Measurements from ENCODE around the gene CADPS2. TPM values are rescaled to one million over a fixed set of nuclear protein-coding genes. Genes with fewer than 3 reads are reported as not detected.

Gene CADPS2
- total RNA-seq, 2 donors from 2014 or later = not detected

- H3K27me3 Mint-ChIP-seq (ENCODE audit: low read depth) = no peaks in the 10 kb centered on the region
- ATAC-seq (replicated peaks in 1 of 2) (no peak), DNase-seq (no peak)
- H3K9me3 Mint-ChIP-seq = peaks cover 3% of the 10 kb centered on the region in 2 donors
- H3K36me3 Mint-ChIP-seq (ENCODE audit: insufficient read depth in 2 of 2) = peaks cover 0 to 4% of the 10 kb centered on the region in 2 donors
- H3K27ac Mint-ChIP-seq = no peak overlapping the region
- H3K4me3 Mint-ChIP-seq = no peak overlapping the region
- no peaks in the 10 kb centered on the region for H3K4me1 Mint-ChIP-seq (ENCODE audit: low read depth)
These were observed 313.6 kb downstream of the CADPS2 start for GRCh38 chr7:122572706-122573105.

GRCh38 chr7:122561326-122561725 lies 324.9 kb downstream of the CADPS2 start:
- H3K4me1 Mint-ChIP-seq (ENCODE audit: low read depth) = no peaks in the 10 kb centered on the region
- no peak for DNase-seq
- ATAC-seq (replicated peaks in 1 of 2) = no peak
- no peaks in the 10 kb centered on the region for H3K27me3 Mint-ChIP-seq (ENCODE audit: low read depth)
- no peaks in the 10 kb centered on the region for H3K36me3 Mint-ChIP-seq (ENCODE audit: insufficient read depth in 2 of 2)
- H3K4me3 Mint-ChIP-seq = no peak overlapping the region
- no peak overlapping the region for H3K27ac Mint-ChIP-seq
- peaks cover 2 to 8% of the 10 kb centered on the region in 2 donors for H3K9me3 Mint-ChIP-seq

GRCh38 chr7:122556873-122557542 lies 329.3 kb downstream of the CADPS2 start:
- Mint-ChIP-seq H3K4me1 (ENCODE audit: low read depth) (no peaks in the 10 kb centered on the region), H3K9me3 (peaks cover 2% of the 10 kb centered on the region in 2 donors), H3K36me3 (ENCODE audit: insufficient read depth in 2 of 2) (no peaks in the 10 kb centered on the region), H3K27me3 (ENCODE audit: low read depth) (no peaks in the 10 kb centered on the region), H3K4me3 (no peak overlapping the region), H3K27ac (no peak overlapping the region)
- DNase-seq (no peak), ATAC-seq (replicated peaks in 1 of 2) (no peak)

GRCh38 chr7:122556219-122556618 lies 330.0 kb downstream of the CADPS2 start:
- Mint-ChIP-seq H3K4me3 (no peak overlapping the region), H3K4me1 (ENCODE audit: low read depth) (no peaks in the 10 kb centered on the region), H3K27me3 (ENCODE audit: low read depth) (no peaks in the 10 kb centered on the region), H3K9me3 (peaks cover 2% of the 10 kb centered on the region in 2 donors), H3K36me3 (ENCODE audit: insufficient read depth in 2 of 2) (no peaks in the 10 kb centered on the region), H3K27ac (no peak overlapping the region)
- DNase-seq = no peak
- ATAC-seq (replicated peaks in 1 of 2) = no peak

GRCh38 chr7:122553761-122554160 lies 332.5 kb downstream of the CADPS2 start:
- no peak overlapping the region for H3K27ac Mint-ChIP-seq
- peaks cover 0 to 2% of the 10 kb centered on the region in 2 donors for H3K9me3 Mint-ChIP-seq
- DNase-seq = no peak
- no peaks in the 10 kb centered on the region for H3K4me1 Mint-ChIP-seq (ENCODE audit: low read depth)
- no peak for ATAC-seq (replicated peaks in 1 of 2)
- no peak overlapping the region for H3K4me3 Mint-ChIP-seq
- H3K36me3 Mint-ChIP-seq (ENCODE audit: insufficient read depth in 2 of 2) = no peaks in the 10 kb centered on the region
- no peaks in the 10 kb centered on the region for H3K27me3 Mint-ChIP-seq (ENCODE audit: low read depth)

GRCh38 chr7:122552769-122553168 lies 333.5 kb downstream of the CADPS2 start:
- DNase-seq = no peak
- H3K27me3 Mint-ChIP-seq (ENCODE audit: low read depth) = no peaks in the 10 kb centered on the region
- no peak overlapping the region for H3K4me3 Mint-ChIP-seq
- H3K27ac Mint-ChIP-seq = no peak overlapping the region
- no peak for ATAC-seq (replicated peaks in 1 of 2)
- H3K9me3 Mint-ChIP-seq = peaks cover 0 to 1% of the 10 kb centered on the region in 2 donors
- no peaks in the 10 kb centered on the region for H3K4me1 Mint-ChIP-seq (ENCODE audit: low read depth)
- H3K36me3 Mint-ChIP-seq (ENCODE audit: insufficient read depth in 2 of 2) = no peaks in the 10 kb centered on the region

GRCh38 chr7:122550545-122550944 lies 335.7 kb downstream of the CADPS2 start:
- H3K4me1 Mint-ChIP-seq (ENCODE audit: low read depth) = no peaks in the 10 kb centered on the region
- DNase-seq (no peak), ATAC-seq (replicated peaks in 1 of 2) (no peak)
- no peak overlapping the region for H3K4me3 Mint-ChIP-seq
- no peaks in the 10 kb centered on the region for H3K27me3 Mint-ChIP-seq (ENCODE audit: low read depth)
- H3K36me3 Mint-ChIP-seq (ENCODE audit: insufficient read depth in 2 of 2) = no peaks in the 10 kb centered on the region
- H3K27ac Mint-ChIP-seq = no peak overlapping the region
- no peaks in the 10 kb centered on the region for H3K9me3 Mint-ChIP-seq

- Mint-ChIP-seq H3K9me3 (no peaks in the 10 kb centered on the region), H3K4me3 (no peak overlapping the region), H3K4me1 (ENCODE audit: low read depth) (no peaks in the 10 kb centered on the region), H3K36me3 (ENCODE audit: insufficient read depth in 2 of 2) (no peaks in the 10 kb centered on the region), H3K27ac (no peak overlapping the region), H3K27me3 (ENCODE audit: low read depth) (no peaks in the 10 kb centered on the region)
- DNase-seq (no peak), ATAC-seq (replicated peaks in 1 of 2) (no peak)
These were observed 336.7 kb downstream of the CADPS2 start for GRCh38 chr7:122549578-122549977.

- no peak overlapping the region for H3K4me3 Mint-ChIP-seq
- no peaks in the 10 kb centered on the region for H3K36me3 Mint-ChIP-seq (ENCODE audit: insufficient read depth in 2 of 2)
- H3K4me1 Mint-ChIP-seq (ENCODE audit: low read depth) = no peaks in the 10 kb centered on the region
- no peaks in the 10 kb centered on the region for H3K27me3 Mint-ChIP-seq (ENCODE audit: low read depth)
- DNase-seq = no peak
- no peak for ATAC-seq (replicated peaks in 1 of 2)
- H3K27ac Mint-ChIP-seq = no peak overlapping the region
- no peaks in the 10 kb centered on the region for H3K9me3 Mint-ChIP-seq
These were observed 339.8 kb downstream of the CADPS2 start for GRCh38 chr7:122546496-122546895.

GRCh38 chr7:122544463-122544862 lies 341.8 kb downstream of the CADPS2 start:
- Mint-ChIP-seq H3K27ac (no peak overlapping the region), H3K36me3 (ENCODE audit: insufficient read depth in 2 of 2) (peaks cover 0 to 2% of the 10 kb centered on the region in 2 donors), H3K4me1 (ENCODE audit: low read depth) (no peaks in the 10 kb centered on the region), H3K4me3 (no peak overlapping the region), H3K27me3 (ENCODE audit: low read depth) (no peaks in the 10 kb centered on the region), H3K9me3 (no peaks in the 10 kb centered on the region)
- ATAC-seq (replicated peaks in 1 of 2) = no peak
- DNase-seq = no peak

GRCh38 chr7:122543891-122544290 lies 342.4 kb downstream of the CADPS2 start:
- ATAC-seq (replicated peaks in 1 of 2) (no peak), DNase-seq (no peak)
- H3K9me3 Mint-ChIP-seq = no peaks in the 10 kb centered on the region
- no peaks in the 10 kb centered on the region for H3K4me1 Mint-ChIP-seq (ENCODE audit: low read depth)
- H3K27me3 Mint-ChIP-seq (ENCODE audit: low read depth) = no peaks in the 10 kb centered on the region
- H3K36me3 Mint-ChIP-seq (ENCODE audit: insufficient read depth in 2 of 2) = peaks cover 0 to 2% of the 10 kb centered on the region in 2 donors
- no peak overlapping the region for H3K4me3 Mint-ChIP-seq
- no peak overlapping the region for H3K27ac Mint-ChIP-seq

GRCh38 chr7:122543166-122543565 lies 343.1 kb downstream of the CADPS2 start:
- DNase-seq = no peak
- Mint-ChIP-seq H3K27ac (no peak overlapping the region), H3K4me3 (no peak overlapping the region), H3K4me1 (ENCODE audit: low read depth) (no peaks in the 10 kb centered on the region), H3K27me3 (ENCODE audit: low read depth) (no peaks in the 10 kb centered on the region), H3K36me3 (ENCODE audit: insufficient read depth in 2 of 2) (peaks cover 0 to 2% of the 10 kb centered on the region in 2 donors), H3K9me3 (no peaks in the 10 kb centered on the region)
- no peak for ATAC-seq (replicated peaks in 1 of 2)

GRCh38 chr7:122535086-122535485 lies 351.2 kb downstream of the CADPS2 start:
- ATAC-seq (replicated peaks in 1 of 2) = no peak
- no peaks in the 10 kb centered on the region for H3K36me3 Mint-ChIP-seq (ENCODE audit: insufficient read depth in 2 of 2)

More at GRCh38 chr7:122535086-122535485, 351.2 kb downstream of the CADPS2 start:
- no peak for DNase-seq
- Mint-ChIP-seq H3K9me3 (no peaks in the 10 kb centered on the region), H3K4me1 (ENCODE audit: low read depth) (no peaks in the 10 kb centered on the region), H3K4me3 (no peak overlapping the region), H3K27ac (no peak overlapping the region), H3K27me3 (ENCODE audit: low read depth) (no peaks in the 10 kb centered on the region)

Measured in activated T-cell treated with anti-CD3 and anti-CD28 coated beads, Interleukin-2, amount 50 U/mL, for 72 hours (primary cell).